Adrenal gland (tissue), 12 donors: ENCODE results near the gene ICA1. TPM values are rescaled to one million over a fixed set of nuclear protein-coding genes. Genes with fewer than 3 reads are reported as not detected.
"Not testable (repeated sequence)": the region's sequence is repeated elsewhere in the genome, so short reads cannot be mapped to it uniquely, and the experiment has no call there.

ENCODE experiments used
- DNase-seq, 7 donors: peaks; one replicate each; pipeline ENCODE4 v3.0.0-alpha.2; 2019 to 2020
- H3K27ac ChIP-seq, 5 donors: fragments of 200-600 bp; sonication (generic) in 4 of 5; 1 replicate in 3 of 5; 2 replicates in 2 of 5; pipeline versions ENCODE4 v1.5.1 to v1.8.0; 2016 to 2020; ENCODE audit warnings: mild to moderate bottlenecking in 1 of 5
- H3K27me3 ChIP-seq: fragments of 200-600 bp; 2 replicates; pipeline ENCODE4 v1.8.0; 2021
- H3K36me3 ChIP-seq, 2 donors: fragments of 200-600 bp; replicated peaks in 1 of 2; 1 replicate in 1 of 2; 2 replicates in 1 of 2; pipeline versions ENCODE4 v1.5.1 to v1.8.0; 2018 to 2022
- H3K4me1 ChIP-seq, 2 donors: fragments of 200-600 bp; replicated peaks in 1 of 2; 1 replicate in 1 of 2; 2 replicates in 1 of 2; pipeline versions ENCODE4 v1.5.1 to v1.8.0; 2018 to 2021
- H3K4me3 ChIP-seq, 4 donors: fragments of 200-600 bp; sonication (generic) in 3 of 4; one replicate each; pipeline ENCODE4 v1.5.1; 2016 to 2018
- H3K9me3 ChIP-seq, 3 donors: fragments of 200-600 bp; sonication (generic) in 1 of 3; replicated peaks in 1 of 3; 1 replicate in 2 of 3; 2 replicates in 1 of 3; pipeline versions ENCODE4 v1.5.1 to v1.8.0; 2016 to 2021
- CTCF ChIP-seq, 6 experiments: fragments of 450-650 bp in 4 of 6; fragments of 200-600 bp in 2 of 6; sonication (generic) in 1 of 6; IDR thresholded peaks; 1 replicate in 5 of 6; 2 replicates in 1 of 6; pipeline versions ENCODE4 v1.5.1 to v1.8.0; 2016 to 2021; ENCODE audit warnings: antibody characterized with exemption in 6 of 6, mild to moderate bottlenecking in 2 of 6, moderate library complexity in 1 of 6
- POLR2A ChIP-seq, 2 donors: fragments of 450-650 bp; IDR thresholded peaks; one replicate each; pipeline ENCODE4 v1.6.1; 2017; ENCODE audit warnings: antibody characterized with exemption in 2 of 2, mild to moderate bottlenecking in 2 of 2, moderate library complexity in 1 of 2
- WGBS, 4 donors: extraction: QIAGEN DNeasy Blood & Tissue Kit in 2 of 4; methylation state at CpG; one replicate each; pipeline versions ENCODE4 v1.1.5 to v1.1.7; 2013 to 2017; 5-methylcytosine and 5-hydroxymethylcytosine counted together
- intact Hi-C, 2 donors: fragments of 100-400 bp; cut with DNase I; formaldehyde crosslinking; loops; one replicate each; pipeline versions ENCODE4 v1.14.1 to v1.15.0; 2022 to 2023
- polyA plus RNA-seq, 3 donors: library from polyadenylated mRNA; stranded (reverse); fragments of 200-250 nt in 2 of 3; fragments of 350-450 nt in 1 of 3; fragmentation: Illumina TruSeq in 1 of 3; extraction: RNeasy Lipid Tissue Mini Kit (QIAGEN cat#74804) in 1 of 3; gene quantifications; one replicate each; pipeline ENCODE4 v1.2.3, GENCODE V29; 2013 to 2014
- small RNA-seq, 2 donors: library from RNA; depleted of rRNA; stranded (forward); fragments of <200 nt; gene quantifications; one replicate each; pipeline ENCODE3, GENCODE V24; 2016
- total RNA-seq, 9 donors: library from RNA; depleted of rRNA in 4 of 9; stranded (reverse); fragments of >200 nt in 4 of 9; fragments of 120-200 nt in 1 of 9; fragmentation: NEBNext Ultra II Directional in 1 of 9; extraction: Animal tissue kit (Norgen Biotek cat#: 25700) in 1 of 9; gene quantifications; one replicate each; pipeline versions ENCODE4 v1.1.0 to v1.2.4, GENCODE V29; 2013 to 2023
- donor health status: healthy with polysubstance abuse.
- donor health status: Bipolar disorder and iron deficiency.
- donor health status: DM: yes; HTN: yes; CAD: no.
- donor health status: DM: no; HTN: no; CAD: no.
- donor health status: DM: no; HTN: no; CAD: no.
- donor health status: DM: yes; HTN: yes; CAD: no.

Gene ICA1
- total and polyA plus RNA-seq, 12 donors: 5.0 to 16.1 (median 8.4) TPM; not detected in 1

GRCh38 chr7:8065356-8065813 lies 196.6 kb downstream of the ICA1 start:
- TF ChIP-seq POLR2A (IDR thresholded peaks at IDR 0.05): no peak
- TF ChIP-seq CTCF (IDR thresholded peaks at IDR 0.05): no peak
- Histone ChIP-seq H3K36me3 (no peaks in the 10 kb centered on the region), H3K27me3 (no peaks in the 10 kb centered on the region), H3K27ac (no peak overlapping the region), H3K9me3 (no peaks in the 10 kb centered on the region), H3K4me1 (no peaks in the 10 kb centered on the region), H3K4me3 (no peak overlapping the region)
- DNase-seq: no peak
- intact Hi-C loops: no loop called here
- WGBS, 4 donors: 78 to 95% (median 85%) methylated on average over 2 of the region's 2 CpGs

- no peak for DNase-seq
Observed at GRCh38 chr7:8064828-8065227, 197.1 kb downstream of the ICA1 start.

GRCh38 chr7:8063706-8064297 lies 198.2 kb downstream of the ICA1 start:
- no peak overlapping the region for H3K27ac ChIP-seq
- no peaks in the 10 kb centered on the region for H3K36me3 ChIP-seq
- peaks cover 0 to 8% of the 10 kb centered on the region in 2 donors for H3K4me1 ChIP-seq
- intact Hi-C loops: no loop called here
- no peaks in the 10 kb centered on the region for H3K27me3 ChIP-seq
- TF ChIP-seq CTCF (IDR thresholded peaks at IDR 0.05): no peak
- H3K4me3 ChIP-seq: no peak overlapping the region
- no peak for DNase-seq
- no peaks in the 10 kb centered on the region for H3K9me3 ChIP-seq

More at GRCh38 chr7:8064828-8065227, 197.1 kb downstream of the ICA1 start:
- TF ChIP-seq POLR2A (IDR thresholded peaks at IDR 0.05) (no peak), CTCF (IDR thresholded peaks at IDR 0.05) (no peak)
- no peaks in the 10 kb centered on the region for H3K27me3 ChIP-seq
- WGBS, 4 donors: 96 to 99% (median 97%) methylated on average over 12 of the region's 12 CpGs
- no peaks in the 10 kb centered on the region for H3K36me3 ChIP-seq
- no peaks in the 10 kb centered on the region for H3K9me3 ChIP-seq
- intact Hi-C loops: no loop called here
- no peak overlapping the region for H3K27ac ChIP-seq
- H3K4me3 ChIP-seq: no peak overlapping the region
- peaks cover 0 to 4% of the 10 kb centered on the region in 2 donors for H3K4me1 ChIP-seq

GRCh38 chr7:8063300-8063699 lies 198.7 kb downstream of the ICA1 start:
- WGBS, 4 donors: 93 to 98% (median 95%) methylated on average over 5 of the region's 5 CpGs
- H3K36me3 ChIP-seq, intact Hi-C loops, H3K9me3 ChIP-seq, H3K4me1 ChIP-seq, H3K27ac ChIP-seq, DNase-seq, H3K4me3 ChIP-seq, H3K27me3 ChIP-seq: not testable (repeated sequence)

Small RNA genes lying within 50 kb of the gene (small RNA-seq; reads per million reads assigned to genes)
- gene AC007009.1: 0 reads per million in 2 donors

Other genes starting within 250 kb of the ICA1 start
- gene NXPH1, start 171.4 kb upstream of the ICA1 start, total RNA-seq: 10 to 100 TPM in 8 of 9 donors, 1 to 10 TPM in 1; 6.8 to 80.2 (median 51.3) TPM
- 10 to 100 TPM; 18.4 to 25.8 (median 21.2) TPM for gene NXPH1, start 171.4 kb upstream of the ICA1 start, polyA plus RNA-seq